CD4-positive, alpha-beta T cell treated with Interferon gamma for 1 hour (primary cell): ENCODE measurements around the gene DOHH.
A peak's percentile ranks its signal among the peaks of the same experiment; 100 is the strongest.
"Not testable (repeated sequence)": the region's sequence is repeated elsewhere in the genome, so short reads cannot be mapped to it uniquely, and the experiment has no call there.

Source experiments
- DNase-seq: peaks from one replicate; pipeline ENCODE4 v3.0.0-alpha.2; 2020

DOHH gene

DNA sequence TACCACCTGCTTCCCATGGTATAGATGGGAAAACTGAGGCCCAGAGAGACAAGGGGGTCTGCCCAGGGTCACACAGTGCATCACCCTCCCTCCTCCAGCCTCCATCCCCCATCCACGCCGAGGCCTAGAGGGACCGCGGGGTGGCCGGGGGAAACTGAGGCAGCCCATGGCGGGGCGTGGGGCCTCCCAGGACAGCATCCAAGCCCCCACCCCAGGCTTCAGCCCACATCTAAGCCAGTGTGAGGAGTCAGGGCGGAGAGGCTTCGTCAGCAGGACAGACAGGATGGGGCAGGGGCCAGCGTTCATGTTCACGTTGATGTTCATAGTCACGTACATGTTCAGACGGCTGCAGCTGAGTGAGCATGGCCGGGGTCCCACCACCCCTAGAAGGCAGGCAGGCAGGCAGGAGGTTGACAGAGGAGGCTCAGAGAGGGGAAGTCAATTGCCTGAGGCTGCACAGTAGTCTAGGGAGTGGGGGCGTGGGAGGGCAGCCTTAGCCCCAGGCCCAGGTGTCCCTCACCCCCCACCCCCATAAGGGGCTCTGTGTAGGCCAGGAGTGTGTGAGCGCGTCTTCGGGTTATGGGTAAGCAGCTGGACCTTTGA, 43.4 kb downstream of the DOHH start:
- DNase-seq: no peak

DNA sequence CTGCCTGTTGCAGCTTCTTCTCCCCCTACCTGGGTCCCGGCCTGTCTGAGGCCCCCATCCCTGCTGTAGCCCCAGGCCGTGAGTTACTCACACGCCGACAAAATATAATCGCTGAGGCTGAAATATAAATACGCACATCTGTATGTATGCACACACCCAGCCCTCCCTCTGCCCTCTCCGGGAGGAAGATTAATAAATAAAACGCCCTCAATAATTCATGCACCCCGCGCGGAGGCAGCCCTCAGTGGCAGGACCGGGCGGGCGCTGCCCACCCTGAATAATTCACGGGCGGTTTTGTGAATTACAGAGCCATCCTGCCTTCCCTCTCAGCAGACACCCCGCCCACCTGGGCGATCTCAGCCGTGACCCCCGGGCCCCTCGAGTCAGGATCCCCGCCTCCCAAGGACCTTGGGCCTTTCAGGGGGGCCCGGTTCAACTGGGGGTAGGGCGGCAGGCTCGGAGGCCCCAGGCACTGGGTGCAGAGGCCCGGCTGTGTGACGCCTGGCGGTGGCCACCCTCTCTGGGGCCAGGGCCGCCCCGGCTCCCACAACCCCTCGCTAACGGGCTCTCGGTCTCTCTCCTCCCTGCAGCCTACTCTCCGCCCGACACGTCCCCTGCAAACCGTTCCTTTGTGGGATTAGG, 44.4 kb downstream of the DOHH start:
- no peak for DNase-seq

DNA sequence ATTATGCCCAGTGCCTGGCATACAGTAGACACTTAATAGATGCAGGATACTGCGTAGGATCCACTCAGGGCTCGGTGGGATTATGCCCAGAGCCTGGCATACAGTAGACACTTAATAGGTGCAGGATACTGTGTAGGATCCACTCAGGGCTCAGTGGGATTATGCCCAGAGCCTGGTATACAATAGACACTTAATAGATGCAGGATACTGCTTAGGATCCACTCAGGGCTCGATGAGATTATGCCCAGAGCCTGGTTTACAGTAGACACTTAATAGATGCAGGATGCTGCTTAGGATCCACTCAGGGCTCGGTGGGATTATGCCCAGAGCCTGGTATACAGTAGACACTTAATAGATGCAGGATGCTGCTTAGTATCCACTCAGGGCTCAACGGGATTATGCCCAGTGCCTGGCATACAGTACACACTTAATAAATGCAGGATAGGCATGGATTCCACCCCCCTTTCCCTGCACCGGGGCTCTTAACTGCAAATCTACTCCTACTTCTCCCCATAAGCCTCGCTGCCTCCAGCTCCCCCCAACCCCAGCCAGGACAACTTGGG, 45.0 kb downstream of the DOHH start:
- no peak for DNase-seq

DNA sequence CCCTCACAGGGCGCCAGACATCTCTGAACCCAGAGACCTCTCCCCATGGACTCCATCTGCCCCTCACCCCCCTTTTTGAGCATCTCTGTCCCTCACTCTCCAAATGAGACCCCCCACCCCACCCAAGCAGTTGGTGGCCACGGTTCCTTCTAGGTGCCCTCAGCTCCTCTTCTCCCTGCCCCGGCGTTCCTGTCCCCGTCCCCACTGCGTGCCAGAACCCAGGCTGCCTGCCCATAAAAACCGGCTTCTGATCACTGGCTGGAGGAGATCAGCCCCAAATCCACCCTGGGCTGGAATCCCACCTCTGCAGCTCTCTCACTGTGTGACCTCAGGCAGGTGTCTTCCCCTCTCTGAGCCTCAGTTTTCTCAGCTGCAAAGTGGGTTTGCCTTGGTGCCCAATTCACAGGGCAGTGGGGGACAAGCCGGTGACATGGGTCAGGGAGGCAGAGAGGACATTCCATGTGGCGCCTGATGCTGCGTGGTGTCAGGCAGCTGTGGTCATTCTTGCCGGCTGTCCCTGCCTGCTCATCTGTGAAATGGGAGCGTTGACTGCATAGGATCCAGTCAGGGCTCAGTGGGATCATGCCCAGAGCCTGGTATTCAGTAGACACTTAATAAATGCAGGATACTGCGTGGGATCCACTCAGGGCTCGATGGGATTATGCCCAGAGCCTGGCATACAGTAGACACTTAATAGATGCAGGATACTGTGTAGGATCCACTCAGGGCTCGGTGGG, 45.6 kb downstream of the DOHH start:
- DNase-seq: no peak

DNA sequence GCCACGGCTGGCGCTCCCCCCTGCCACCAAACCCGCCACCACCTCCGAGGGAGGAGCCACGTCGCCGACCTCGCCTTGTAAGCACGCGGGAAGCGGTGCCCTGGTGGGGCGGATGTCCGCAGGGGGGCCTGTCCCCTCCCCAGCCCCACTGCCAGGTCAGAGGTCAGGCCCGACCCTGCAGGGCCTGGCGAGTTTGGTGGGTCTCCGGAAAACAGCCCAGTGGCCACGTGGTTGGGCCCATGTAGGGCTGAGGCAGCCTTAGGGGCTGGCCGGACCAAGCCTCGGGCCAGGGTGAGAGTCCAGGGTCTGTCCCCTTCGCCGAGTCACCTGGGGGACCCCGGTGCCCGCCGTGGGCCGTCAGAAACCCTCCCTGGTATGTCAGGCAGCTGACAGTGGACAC, 46.6 kb downstream of the DOHH start:
- no peak for DNase-seq

DNA sequence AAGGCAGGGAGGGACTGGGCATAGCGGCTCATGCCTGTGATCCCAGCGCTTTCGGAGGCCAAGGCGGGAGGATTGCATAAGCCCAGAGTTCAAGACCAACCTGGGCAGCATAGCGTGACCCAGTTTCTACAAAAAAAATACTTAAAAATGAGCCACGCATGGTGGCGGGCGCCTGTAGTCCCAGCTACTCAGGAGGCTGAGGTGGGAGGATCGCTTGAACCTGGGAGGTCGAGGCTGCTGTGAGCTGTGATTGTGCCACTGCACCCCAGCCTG, 47.6 kb downstream of the DOHH start:
- DNase-seq: not testable (repeated sequence)

DNA sequence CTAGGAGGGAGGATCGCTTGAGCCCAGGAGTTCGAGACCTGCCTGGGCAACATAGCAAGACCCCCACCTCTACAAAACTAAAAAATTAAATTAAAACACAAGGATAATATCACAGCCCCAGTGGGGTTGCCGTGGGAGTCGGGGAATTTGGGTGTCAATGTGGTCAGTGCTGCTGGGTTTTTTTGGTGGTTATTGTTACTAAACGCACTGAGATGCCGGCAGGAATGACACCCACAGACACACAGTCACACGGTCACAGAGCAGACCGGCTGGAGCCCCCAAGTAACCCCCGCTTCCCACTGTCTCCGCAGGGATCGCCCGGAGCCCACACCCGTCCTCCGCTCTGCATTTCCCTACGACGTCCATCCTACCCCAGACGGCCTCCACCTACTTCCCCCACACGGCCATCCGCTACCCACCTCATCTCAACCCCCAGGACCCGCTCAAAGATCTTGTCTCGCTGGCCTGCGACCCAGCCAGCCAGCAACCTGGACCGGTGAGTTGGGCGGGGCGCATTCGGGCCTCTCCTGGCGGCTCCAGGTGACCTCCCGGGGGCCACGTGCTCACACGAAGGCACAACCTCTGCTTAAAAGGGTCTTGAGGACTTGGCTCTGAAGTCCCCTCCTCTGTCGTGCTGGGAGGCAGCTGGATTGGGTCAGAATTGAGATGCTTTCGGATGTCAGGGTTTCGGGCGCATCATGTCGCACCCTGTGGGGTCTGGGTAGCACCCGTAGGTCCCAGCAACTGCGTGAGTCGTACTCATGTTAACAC, 48.1 kb downstream of the DOHH start:
- no peak for DNase-seq

DNA sequence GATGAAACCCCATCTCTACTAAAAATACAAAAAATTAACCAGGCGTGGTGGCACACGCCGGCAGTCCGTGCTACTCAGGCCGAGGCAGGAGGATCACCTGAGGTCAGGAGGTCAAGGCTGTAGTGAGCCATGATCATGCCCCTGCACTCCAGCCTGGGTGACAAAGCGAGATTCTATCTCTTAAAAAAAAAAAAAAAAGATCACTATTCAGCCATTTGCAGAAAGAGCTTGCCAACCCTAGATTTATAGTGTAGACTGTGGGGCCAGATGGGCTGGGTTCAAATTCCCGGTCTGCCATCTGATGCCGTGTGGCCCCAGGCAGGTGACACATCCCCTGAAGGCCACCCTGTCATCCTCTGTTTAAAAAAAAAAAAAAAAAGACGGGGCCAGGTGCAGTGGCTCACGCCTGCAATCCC, 49.0 kb downstream of the DOHH start:
- DNase-seq: no peak

DNA sequence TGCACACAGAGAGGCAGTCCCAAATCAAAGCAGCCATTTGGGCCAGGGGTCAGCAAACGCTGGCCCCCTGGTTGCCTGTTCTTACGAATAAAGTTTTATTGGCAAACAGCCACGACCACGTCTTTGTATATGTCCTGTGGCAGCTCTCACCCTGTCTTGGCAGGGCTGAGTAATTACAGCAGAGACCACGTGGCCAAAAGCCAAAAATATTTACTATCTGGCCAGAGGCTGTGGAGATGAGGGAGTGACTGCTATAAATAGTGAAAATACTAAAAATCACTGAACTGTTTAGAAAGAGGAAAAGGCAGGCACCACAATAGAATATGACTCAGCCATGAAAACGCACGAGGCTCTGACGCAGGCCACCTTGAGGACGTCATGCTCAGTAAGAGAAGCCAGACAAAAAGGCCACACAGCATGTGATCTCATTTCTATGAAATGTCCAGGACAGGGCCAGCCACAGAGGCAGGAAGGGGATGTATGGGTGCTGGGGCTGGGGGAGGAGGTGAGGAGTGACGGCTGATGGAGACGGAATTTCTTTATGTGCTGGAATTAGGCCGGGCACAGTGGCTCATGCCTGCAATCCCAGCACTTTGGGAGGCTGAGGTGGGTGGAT, 49.6 kb downstream of the DOHH start:
- peak; percentile 12 for DNase-seq

DNA sequence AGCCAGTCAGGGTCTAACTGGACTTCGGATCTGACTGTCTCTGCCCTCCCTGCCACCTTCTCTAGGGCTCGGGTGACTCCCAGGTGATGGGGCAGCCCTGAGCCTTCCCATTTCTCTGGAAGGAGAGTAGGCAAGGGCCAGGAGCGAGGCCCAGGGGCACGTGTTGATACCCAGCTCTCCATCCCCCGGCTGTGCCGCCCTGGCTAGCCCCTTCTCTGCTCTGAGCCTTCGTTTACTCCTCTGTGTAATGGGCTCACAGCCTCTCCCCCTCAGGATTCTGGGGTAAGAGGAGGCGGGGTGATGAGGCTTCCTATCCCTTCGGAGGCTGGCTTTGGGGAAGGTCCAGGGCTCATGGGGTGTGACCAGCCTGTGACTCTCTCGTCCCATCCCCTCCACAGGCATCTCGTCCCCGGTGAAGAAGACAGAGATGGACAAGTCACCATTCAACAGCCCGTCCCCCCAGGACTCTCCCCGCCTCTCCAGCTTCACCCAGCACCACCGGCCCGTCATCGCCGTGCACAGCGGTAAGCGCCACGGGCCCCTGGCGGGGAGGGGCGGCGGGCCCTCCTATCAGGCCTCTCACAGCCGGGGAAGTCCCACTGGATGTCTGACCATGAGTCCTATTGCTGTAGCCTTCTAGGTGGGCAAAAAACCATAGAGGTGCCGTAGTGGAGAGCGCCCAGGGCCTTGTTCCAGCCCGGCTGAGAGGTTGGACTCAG, 51.7 kb downstream of the DOHH start:
- no peak for DNase-seq

DNA sequence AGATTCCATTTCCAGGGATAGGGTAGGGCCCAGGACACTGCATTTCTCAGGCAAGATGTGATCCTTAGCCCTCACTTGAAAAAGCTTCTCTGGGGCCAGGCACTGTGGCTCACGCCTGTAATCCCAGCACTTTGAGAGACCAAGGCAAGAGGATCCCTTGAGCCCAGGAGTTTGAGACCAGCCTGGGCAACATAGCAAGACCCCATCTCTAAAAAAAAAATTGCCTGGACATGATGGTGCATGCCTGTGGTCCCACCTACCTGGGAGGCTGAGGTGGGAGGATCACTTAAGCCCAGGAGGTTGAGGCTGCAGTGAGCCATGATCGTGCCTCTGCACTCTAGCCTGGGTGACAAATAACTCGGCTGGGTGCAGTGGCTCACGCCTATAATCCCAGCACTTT, 53.8 kb downstream of the DOHH start:
- not testable (repeated sequence) for DNase-seq

DNA sequence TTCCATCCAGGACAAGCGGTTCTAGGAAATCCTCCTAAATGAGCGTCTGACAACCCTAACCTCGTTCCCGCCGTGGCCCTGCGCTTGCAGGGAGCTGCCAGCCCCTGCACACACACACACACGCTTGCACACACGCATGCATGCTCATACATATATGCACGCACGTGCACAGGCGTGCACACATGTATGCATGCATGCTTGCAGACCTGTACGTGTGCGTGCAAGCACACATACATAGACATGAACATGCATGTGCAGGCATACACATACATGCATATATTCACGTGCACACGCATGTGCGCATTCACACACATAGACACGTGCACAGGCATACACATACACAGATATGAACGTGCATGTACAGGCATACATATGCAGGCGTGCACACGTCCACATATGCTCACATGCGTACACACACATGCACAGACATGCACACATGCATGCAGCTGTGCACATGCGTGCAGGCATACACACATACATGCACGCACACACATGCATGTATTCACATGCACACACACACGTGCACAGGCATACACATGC, 55.7 kb downstream of the DOHH start:
- DNase-seq: no peak

DNA sequence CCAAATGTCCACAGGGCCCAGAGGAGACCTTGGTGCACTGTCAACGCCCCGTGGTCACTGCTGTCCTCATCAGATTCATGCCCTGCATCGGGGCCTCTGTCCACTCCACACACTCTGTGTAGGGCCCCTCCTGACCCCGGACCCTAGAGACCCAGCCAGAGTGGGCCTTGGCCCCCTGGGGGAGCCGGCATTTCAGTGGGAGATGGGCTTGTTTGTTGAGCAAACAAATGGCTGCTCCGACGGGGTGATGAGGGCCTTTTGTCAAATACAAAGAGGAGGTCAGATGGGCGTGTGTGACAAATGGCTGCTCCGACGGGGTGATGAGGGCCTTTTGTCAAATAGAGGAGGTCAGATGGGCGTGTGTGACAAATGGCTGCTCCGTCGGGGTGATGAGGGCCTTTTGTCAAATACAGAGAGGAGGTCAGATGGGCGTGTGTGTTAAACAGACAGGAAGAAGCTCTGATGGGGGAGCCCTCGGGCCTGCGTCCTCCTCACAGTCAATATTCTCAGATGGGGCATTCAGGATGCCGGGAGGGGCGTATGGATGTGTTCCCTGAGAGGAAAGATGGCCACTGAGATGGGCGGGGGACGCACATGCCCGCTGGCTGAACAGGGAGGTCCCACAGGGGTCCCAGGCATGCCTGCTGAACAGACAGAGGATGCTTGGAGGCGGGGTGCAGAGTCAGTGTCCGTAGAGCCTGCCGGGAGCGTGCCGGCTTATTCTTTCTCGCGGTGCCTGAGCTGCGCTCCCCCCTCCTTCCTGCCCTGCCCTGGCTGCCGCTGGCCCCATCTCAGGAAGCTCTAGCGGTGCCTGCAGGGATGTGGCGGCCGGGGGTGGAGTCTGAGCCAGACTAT, 56.4 kb downstream of the DOHH start:
- DNase-seq: no peak

DNA sequence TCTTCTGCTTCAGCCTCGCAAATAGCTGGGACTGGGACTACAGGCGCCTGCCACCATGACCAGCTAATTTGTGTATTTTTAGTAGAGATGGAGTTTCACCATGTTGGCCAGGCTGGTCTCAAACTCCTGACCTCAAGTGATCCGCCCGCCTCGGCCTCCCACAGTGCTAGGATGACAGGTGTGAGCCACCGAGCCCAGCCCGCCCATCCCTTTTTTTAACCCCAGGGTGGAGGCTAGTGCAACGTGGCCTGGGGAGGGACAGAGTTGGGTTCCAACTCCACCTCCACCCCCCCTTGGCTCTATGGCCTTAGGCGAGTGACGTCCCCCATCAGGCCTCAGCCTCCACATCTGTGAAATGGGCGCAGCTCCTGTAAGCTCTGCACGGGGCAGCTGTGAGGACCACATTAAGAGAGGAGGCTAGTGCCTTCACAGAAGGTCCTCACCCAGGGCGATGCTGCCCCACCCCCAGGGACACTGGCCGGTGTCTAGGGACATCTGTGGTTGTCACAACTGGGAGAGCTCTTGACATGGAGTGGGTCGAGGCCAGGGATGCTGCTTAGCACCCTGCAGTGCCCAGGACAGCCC, 57.9 kb downstream of the DOHH start:
- no peak for DNase-seq

DNA sequence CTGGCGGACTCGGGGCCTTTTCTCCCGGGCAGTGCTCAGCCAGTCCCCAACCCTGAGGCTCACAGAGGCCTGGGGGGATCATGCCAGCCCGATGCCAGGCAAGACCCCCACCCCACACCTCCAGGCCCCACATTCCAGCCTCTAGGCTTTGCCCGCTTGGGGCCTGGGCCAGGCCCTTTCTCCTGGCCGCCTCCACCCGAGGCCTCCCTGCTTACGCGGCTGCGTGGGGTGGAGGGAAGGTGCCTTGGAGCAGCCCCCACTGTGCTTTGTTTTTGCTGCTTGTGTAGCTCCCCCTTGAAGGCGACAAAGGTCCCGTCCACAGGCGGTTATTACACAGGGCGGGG, 58.5 kb downstream of the DOHH start:
- DNase-seq: no peak

DNA sequence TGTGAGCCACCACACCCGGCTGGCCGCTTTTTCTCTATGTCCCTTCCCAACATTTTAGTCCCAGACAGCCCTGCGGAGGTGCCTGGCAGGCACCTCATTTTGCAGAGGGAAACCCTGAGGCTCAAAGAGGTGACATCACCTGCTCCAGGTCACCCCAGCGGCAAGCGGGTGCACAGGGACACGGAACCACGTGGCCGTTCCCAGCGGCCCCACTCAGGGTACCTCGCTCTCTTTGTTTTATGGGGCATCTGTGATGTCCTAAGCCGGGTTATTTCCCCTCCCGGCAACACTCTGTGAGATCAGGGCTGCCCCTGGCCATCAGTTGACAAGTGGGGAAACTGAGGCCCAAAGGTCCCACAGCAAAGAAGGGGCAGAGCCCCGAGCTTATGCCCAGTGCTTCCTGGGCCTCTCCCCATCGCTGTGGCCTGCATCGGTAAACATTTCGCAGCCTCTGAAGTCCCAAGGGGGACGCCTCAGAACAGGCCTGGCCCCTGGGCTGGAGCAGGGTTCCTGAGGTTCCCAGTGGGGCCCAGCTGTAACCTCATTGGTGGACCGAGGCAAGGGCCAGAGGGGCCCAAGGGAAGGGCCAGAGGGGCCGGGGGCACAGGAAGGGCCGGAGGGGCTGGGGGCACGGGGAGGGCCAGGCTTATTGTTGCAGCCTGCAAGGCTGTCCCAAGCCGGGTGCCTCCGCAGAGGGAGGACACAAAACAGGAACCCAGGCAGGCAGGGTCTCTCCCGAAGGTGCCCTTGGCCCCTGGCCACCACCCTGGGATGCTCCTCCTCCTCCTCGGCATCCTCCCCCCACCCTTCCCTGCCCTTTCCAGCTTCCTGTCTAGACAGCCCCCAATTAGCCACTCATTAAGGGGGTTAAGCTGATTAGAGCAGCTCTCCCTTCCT, 59.1 kb downstream of the DOHH start:
- no peak for DNase-seq
